Ovary (tissue), 3 donors: Measurements from ENCODE around the gene BIN1.

Experiments used
- EP300 ChIP-seq: sonication (generic); formaldehyde crosslinking; IDR thresholded peaks from one replicate; pipeline ENCODE4 v1.6.1; 2017; ENCODE audit warnings: antibody characterized with exemption
- POLR2A ChIP-seq: fragments of 450-650 bp; IDR thresholded peaks from one replicate; pipeline ENCODE4 v1.6.1; 2017; ENCODE audit warnings: antibody characterized with exemption, mild to moderate bottlenecking, moderate library complexity
- TF ChIP-seq, protein P1 (sequence below), 3 donors: fragments of 450-650 bp in 2 of 3; fragments of 200-600 bp in 1 of 3; IDR thresholded peaks; one replicate each; pipeline versions ENCODE4 v1.5.1 to v1.8.0; 2016 to 2022; ENCODE audit warnings: antibody characterized with exemption in 3 of 3, mild to moderate bottlenecking in 1 of 3
- donor health status: DM: no; HTN: no; CAD: no.

DNA sequence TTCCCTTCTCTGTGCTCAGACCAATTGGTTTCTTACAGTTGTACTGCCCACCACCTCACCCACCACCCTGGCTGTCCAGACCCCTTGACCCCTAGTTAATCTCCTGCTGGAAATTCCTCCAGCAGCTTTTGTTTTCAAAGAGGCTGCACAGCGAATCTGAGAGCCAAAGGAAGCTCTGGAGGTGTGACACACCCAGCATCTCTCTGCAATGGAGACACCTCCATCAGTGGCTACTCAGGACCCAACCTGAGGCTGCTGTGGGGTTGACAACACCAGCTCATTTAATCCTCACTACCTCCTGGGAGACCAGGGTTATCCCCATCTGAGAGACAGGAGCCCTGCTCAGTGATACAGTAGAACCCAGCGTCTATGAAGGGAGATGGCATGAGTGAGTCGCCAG lies 86.4 kb downstream of the BIN1 start:
- TF ChIP-seq, protein P1, sequence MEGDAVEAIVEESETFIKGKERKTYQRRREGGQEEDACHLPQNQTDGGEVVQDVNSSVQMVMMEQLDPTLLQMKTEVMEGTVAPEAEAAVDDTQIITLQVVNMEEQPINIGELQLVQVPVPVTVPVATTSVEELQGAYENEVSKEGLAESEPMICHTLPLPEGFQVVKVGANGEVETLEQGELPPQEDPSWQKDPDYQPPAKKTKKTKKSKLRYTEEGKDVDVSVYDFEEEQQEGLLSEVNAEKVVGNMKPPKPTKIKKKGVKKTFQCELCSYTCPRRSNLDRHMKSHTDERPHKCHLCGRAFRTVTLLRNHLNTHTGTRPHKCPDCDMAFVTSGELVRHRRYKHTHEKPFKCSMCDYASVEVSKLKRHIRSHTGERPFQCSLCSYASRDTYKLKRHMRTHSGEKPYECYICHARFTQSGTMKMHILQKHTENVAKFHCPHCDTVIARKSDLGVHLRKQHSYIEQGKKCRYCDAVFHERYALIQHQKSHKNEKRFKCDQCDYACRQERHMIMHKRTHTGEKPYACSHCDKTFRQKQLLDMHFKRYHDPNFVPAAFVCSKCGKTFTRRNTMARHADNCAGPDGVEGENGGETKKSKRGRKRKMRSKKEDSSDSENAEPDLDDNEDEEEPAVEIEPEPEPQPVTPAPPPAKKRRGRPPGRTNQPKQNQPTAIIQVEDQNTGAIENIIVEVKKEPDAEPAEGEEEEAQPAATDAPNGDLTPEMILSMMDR (IDR thresholded peaks at IDR 0.05): no peak
- TF ChIP-seq POLR2A (no peak), EP300 (no peak)
